Measurements from ENCODE around the gene RPS16. TPM values are rescaled to one million over a fixed set of nuclear protein-coding genes. Genes with fewer than 3 reads are reported as not detected.
A peak's percentile ranks its signal among the peaks of the same experiment; 100 is the strongest.

RPS16 gene
- total and polyA plus RNA-seq, 2 of the 13 experiments (the other 11 are each of a cell fraction or from before 2014, with no cell fraction given) = 488 to 2,583 TPM

- TF ChIP-seq, protein P1, sequence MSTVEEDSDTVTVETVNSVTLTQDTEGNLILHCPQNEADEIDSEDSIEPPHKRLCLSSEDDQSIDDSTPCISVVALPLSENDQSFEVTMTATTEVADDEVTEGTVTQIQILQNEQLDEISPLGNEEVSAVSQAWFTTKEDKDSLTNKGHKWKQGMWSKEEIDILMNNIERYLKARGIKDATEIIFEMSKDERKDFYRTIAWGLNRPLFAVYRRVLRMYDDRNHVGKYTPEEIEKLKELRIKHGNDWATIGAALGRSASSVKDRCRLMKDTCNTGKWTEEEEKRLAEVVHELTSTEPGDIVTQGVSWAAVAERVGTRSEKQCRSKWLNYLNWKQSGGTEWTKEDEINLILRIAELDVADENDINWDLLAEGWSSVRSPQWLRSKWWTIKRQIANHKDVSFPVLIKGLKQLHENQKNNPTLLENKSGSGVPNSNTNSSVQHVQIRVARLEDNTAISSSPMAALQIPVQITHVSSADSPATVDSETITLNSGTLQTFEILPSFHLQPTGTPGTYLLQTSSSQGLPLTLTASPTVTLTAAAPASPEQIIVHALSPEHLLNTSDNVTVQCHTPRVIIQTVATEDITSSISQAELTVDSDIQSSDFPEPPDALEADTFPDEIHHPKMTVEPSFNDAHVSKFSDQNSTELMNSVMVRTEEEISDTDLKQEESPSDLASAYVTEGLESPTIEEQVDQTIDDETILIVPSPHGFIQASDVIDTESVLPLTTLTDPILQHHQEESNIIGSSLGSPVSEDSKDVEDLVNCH (CRISPR knock-in tag; IDR thresholded peaks at IDR 0.05) = no peak
- 0 out of 2 replicates have a peak, but pooled peaks have one; percentile 61 for TF ChIP-seq FOXK1 (CRISPR knock-in tag; IDR thresholded peaks at IDR 0.05; ENCODE audit: borderline replicate concordance, low read depth)
- TF ChIP-seq YEATS2 (CRISPR knock-in tag; IDR thresholded peaks at IDR 0.05; ENCODE audit: borderline replicate concordance) = peak; percentile 65; the same call in 1 of the 2 replicates
- no peak for TF ChIP-seq SAFB2 (CRISPR knock-in tag; IDR thresholded peaks at IDR 0.05; ENCODE audit: borderline replicate concordance, low read depth)
- TF ChIP-seq ZNF441 (CRISPR knock-in tag; IDR thresholded peaks at IDR 0.05; ENCODE audit: borderline replicate concordance) = 0 out of 2 replicates have a peak, but pooled peaks have one; percentile 12
- no peak for TF ChIP-seq RARA (CRISPR knock-in tag; IDR thresholded peaks at IDR 0.05)
- no peak for TF ChIP-seq ZNF225 (CRISPR knock-in tag; IDR thresholded peaks at IDR 0.05)
- TF ChIP-seq DDIT3 (CRISPR knock-in tag; IDR thresholded peaks at IDR 0.05) = no peak
- TF ChIP-seq ZNF121 (CRISPR knock-in tag; IDR thresholded peaks at IDR 0.05) = peak; percentile 57
- no peak for TF ChIP-seq SIN3A (IDR thresholded peaks at IDR 0.05; ENCODE audit: borderline replicate concordance, low read depth, low read length)
- TF ChIP-seq MIER3 (CRISPR knock-in tag; IDR thresholded peaks at IDR 0.05; ENCODE audit: borderline replicate concordance) = no peak
- TF ChIP-seq KLF15 (CRISPR knock-in tag; IDR thresholded peaks at IDR 0.05; ENCODE audit: borderline replicate concordance) = no peak
- TF ChIP-seq ZNF234 (CRISPR knock-in tag; conservative IDR thresholded peaks at IDR 0.05) = no peak
- peak; percentile 29; the same call in 1 of the 2 replicates for TF ChIP-seq DMAP1 (CRISPR knock-in tag; IDR thresholded peaks at IDR 0.05)
- TF ChIP-seq CBX2 (IDR thresholded peaks at IDR 0.05; ENCODE audit: low read depth, low read length) = no peak
- no peak for TF ChIP-seq CBX2 (CRISPR knock-in tag; IDR thresholded peaks at IDR 0.05; ENCODE audit: low read depth)
- TF ChIP-seq HES4 (CRISPR knock-in tag; IDR thresholded peaks at IDR 0.05; ENCODE audit: borderline replicate concordance) = no peak
- TF ChIP-seq HBP1 (CRISPR knock-in tag; IDR thresholded peaks at IDR 0.05; ENCODE audit: low read depth) = no peak; the same call in 1 of the 2 replicates
- peak; percentile 64 for TF ChIP-seq CBFB (CRISPR knock-in tag; IDR thresholded peaks at IDR 0.05)
- TF ChIP-seq POLR2AphosphoS5 (IDR thresholded peaks at IDR 0.05; ENCODE audit: low read depth, low read length) = 0 out of 2 replicates have a peak, but pooled peaks have one; percentile 30
- TF ChIP-seq TBL1XR1 (IDR thresholded peaks at IDR 0.05; ENCODE audit: borderline replicate concordance, low read length, partially characterized antibody) = peak; percentile 26
- TF ChIP-seq ZNF724P (CRISPR knock-in tag; IDR thresholded peaks at IDR 0.05; ENCODE audit: borderline replicate concordance) = no peak
- no peak for TF ChIP-seq SRSF9 (IDR thresholded peaks at IDR 0.05; ENCODE audit: borderline replicate concordance, insufficient read depth, low read depth, low read length, poor library complexity, severe bottlenecking)
- TF ChIP-seq, protein P2, sequence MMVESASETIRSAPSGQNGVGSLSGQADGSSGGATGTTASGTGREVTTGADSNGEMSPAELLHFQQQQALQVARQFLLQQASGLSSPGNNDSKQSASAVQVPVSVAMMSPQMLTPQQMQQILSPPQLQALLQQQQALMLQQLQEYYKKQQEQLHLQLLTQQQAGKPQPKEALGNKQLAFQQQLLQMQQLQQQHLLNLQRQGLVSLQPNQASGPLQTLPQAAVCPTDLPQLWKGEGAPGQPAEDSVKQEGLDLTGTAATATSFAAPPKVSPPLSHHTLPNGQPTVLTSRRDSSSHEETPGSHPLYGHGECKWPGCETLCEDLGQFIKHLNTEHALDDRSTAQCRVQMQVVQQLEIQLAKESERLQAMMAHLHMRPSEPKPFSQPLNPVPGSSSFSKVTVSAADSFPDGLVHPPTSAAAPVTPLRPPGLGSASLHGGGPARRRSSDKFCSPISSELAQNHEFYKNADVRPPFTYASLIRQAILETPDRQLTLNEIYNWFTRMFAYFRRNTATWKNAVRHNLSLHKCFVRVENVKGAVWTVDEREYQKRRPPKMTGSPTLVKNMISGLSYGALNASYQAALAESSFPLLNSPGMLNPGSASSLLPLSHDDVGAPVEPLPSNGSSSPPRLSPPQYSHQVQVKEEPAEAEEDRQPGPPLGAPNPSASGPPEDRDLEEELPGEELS (CRISPR knock-in tag; IDR thresholded peaks at IDR 0.05) = no peak
- peak; percentile 61 for TF ChIP-seq ISL2 (CRISPR knock-in tag; IDR thresholded peaks at IDR 0.05)
Observed at GRCh38 chr19:39412100-39412866, 23.5 kb downstream of the RPS16 start, which contains the start of gene PLEKHG2 (continued).

Data from HepG2 (cell line).